ENCODE data around the gene DTX2.
A peak's percentile ranks its signal among the peaks of the same experiment; 100 is the strongest.
"Not testable (repeated sequence)": the region's sequence is repeated elsewhere in the genome, so short reads cannot be mapped to it uniquely, and the experiment has no call there.

Gene DTX2

GRCh38 chr7:76445577-76446008, 15.9 kb upstream of the DTX2 start:
- peak; percentile 52 for DNase-seq

DNA sequence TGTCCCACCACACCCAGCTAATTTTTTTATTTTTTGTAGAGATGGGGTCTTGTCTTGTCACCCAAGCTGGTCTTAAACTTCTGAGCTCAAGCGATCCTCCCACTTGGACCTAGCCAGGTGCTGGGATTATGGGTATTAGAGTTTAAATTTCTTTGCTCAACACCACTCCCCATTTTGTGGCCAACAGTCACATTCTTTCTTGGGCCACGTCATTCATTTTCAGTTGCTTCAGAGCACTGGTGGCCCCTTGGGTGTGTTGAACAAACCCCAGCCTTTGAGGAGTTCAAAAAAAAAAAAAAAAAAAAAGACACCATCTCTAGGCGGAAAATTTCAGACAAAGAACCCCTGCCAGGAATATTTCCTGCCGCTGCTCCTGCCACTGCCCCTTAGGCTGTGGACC, 4.5 kb upstream of the DTX2 start:
- not testable (repeated sequence) for DNase-seq

DNA sequence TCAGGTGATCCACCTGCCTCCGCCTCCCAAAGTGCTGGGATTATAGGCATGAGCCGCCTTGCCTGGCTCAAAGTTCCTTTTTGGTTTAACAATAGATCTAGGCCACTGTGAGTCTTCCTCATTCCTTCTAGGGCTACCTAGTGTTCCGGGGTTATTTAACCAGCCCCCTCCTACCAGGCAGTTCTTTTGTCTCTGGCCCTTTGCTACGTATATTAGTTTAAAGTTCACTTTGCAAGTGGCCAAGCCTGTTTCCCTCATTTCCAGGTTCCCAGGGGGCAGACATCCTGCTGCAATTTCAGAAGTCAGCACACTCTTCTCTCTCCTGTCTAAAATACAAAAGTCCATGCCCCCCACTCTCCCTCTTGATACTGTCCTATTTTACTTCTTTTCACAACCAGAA, 3.0 kb upstream of the DTX2 start:
- DNase-seq, result not testable (repeated sequence)

DNA sequence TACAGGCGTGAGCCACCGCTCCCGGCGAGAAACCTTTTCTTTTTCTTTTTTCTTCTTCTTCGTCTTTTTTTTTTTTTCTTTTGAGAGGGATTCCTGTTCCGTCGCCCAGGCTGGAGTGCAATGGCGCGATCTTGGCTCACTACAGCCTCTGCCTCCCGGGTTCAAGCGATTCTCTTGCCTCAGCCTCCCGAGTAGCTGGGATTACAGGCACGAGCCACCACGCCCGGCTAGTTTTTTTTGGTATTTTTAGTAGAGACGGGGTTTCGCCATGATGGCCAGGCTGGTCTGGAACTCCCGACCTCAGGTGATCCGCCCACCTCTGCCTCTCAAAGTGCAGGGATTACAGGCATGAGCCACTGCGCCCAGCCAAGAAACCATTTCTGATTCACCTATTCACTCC, 742 bp upstream of the DTX2 start:
- DNase-seq, result not testable (repeated sequence)

- not testable (repeated sequence) for DNase-seq
Measured at GRCh38 chr7:76462271-76462882, 868 bp downstream of the DTX2 start.

- DNase-seq, result not testable (repeated sequence)
Measured at GRCh38 chr7:76464959-76465358, 3.5 kb downstream of the DTX2 start.

DNA sequence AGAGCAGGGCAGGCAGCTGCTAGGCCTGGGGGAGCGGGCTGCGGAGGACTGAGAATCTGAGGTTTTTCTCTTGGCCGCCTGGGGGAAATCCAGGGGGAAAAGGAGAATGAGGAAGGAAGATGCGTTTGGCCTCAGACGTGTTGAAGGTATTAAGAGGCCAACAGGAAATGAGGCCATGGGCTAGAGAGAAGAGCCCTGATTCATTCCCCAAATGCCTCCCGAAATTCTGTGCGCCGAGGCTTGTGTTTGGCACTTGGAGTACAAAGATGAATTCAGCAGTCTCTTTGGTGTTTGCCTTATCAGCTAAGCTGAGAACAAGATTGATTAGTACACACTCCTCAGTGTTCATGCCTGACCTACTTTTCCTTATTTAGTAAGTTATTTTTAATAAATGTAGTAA, 4.4 kb downstream of the DTX2 start:
- DNase-seq, result not testable (repeated sequence)

DNA sequence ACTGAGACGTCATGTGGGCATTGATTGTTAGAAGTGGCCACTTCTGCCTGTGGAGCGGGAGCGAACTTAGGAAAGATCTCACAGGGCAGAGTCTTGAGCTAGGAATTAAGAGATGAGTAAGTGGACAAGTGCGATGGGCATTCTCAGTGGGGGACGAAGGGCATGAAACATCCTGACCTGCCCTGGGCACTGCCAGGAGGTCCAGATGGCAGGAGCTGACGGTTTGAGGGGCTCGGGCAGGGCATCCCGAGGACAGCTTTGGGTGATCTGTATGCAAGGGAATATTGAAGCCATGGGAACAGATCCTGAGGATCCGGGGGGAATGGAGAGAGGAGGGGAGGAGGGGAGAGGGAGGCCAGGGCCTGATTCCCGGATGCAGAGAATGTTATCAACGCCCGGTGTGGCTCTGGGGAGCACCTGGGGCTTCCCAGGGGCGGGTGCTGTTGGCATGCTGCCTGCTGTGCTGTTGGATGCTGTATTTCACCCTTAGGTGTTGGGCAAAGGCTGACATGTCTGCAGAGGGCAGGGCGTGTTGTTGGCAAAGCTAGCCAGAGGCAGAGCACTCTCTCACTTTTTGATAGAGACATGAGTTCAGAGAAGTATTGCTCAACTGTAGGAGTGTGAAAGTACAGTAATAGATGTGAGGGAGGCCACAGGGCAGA, 6.4 kb downstream of the DTX2 start:
- not testable (repeated sequence) for DNase-seq

DNA sequence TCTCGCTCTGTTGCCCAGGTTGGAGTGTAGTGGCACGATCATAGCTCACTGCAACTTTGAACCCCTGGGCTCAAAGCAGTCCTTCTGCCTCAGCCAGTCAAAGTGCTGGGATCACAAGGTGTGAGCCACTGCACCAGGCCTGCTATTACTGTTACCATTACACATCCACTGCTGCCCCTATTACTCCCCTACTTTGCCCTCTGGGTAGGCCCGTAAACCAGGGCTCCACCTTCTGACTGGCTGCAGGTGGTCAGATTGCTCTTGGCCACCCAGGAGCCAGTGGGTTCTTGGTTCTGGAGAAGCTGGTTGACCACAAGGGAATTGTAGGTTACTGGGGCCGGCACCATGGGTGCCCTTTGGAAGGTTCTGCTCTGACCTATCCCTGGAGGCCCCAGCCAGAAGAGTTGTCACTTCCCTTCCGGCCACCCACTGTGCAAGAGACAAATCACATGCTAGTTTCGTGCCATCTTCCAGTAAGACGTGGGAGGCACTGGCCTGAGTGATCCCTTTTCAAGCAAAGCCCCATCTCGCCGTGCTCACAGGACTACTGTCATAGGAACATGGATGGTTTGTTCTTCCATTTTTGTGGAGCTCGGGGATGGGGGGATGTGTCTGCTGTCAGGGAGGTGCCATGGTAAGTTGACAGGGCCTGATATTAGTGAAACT, 10.2 kb downstream of the DTX2 start:
- DNase-seq, result not testable (repeated sequence)

DNA sequence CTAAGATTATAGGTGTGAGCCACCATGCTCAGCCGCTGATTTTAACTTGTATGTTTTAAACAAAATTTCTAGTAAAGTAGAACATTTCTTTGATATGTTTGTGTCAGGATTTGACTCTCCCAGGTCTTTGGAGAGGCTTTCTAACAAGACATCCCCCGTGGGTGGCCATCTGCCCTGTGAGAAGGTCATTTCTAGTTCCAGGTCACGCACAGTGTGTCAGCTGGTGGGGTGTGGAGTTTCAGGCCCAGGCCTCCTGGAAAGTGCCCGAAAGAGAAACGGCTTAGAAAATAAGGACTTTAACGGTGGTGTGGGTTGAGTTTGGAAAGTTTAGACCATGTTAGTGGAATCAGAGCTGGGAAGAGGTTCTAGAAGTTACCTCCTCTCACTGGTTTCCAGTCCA, 11.6 kb downstream of the DTX2 start:
- not testable (repeated sequence) for DNase-seq

GRCh38 chr7:76476280-76476679, 14.8 kb downstream of the DTX2 start:
- DNase-seq, result not testable (repeated sequence)

- DNase-seq, result not testable (repeated sequence)
Measured at GRCh38 chr7:76476742-76477474, 15.4 kb downstream of the DTX2 start.

- not testable (repeated sequence) for DNase-seq
Measured at GRCh38 chr7:76479628-76480027, 18.1 kb downstream of the DTX2 start.

- DNase-seq, result not testable (repeated sequence)
Measured at GRCh38 chr7:76480403-76481253, 19.1 kb downstream of the DTX2 start.

DNA sequence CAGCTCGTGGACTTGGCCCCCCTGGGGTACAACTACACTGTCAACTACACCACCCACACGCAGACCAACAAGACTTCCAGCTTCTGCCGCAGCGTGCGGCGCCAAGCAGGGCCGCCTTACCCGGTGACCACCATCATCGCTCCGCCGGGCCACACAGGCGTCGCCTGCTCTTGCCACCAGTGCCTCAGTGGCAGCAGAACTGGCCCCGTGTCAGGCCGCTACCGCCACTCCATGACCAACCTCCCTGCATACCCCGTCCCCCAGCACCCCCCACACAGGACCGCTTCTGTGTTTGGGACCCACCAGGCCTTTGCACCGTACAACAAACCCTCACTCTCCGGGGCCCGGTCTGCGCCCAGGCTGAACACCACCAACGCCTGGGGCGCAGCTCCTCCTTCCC, 21.2 kb downstream of the DTX2 start:
- not testable (repeated sequence) for DNase-seq

DNA sequence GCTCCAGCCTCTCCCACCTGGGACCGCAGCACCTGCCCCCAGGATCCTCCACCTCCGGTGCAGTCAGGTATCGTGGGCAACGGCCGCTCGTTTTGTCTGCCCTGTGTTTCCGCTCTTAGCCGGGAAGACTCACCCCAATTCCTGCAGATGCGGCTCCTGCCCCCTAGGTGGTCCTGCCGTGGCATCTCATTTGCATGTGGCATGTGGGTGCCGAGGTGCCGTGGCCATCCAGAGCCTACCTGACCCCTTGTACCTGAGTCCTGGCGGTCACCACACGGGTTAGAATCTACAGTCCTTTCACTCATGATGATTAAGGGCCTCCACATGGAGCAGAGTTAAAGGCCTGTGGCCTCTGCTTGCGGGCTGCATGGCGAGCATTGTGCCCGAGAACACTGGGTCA, 21.6 kb downstream of the DTX2 start:
- not testable (repeated sequence) for DNase-seq

DNA sequence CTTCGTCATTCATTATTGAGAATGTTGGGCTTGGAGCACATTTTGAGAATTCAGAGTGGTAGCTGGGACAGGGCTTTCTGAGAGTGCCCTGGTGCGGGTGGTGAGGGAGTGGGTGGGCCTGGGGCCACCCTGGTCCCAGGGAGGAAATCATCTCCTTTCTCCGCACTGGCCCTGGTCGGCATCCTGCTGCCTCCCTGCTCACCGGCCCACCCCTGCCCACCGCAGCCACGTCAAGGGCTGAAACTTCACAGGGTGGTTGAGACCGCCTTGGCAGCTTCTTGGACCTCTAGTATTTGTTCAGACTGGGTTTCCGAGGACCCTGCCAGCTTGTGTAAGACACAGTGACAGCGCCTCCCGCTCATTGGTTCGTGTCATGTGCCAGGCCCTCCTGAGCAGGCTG, 22.9 kb downstream of the DTX2 start:
- DNase-seq, result not testable (repeated sequence)

- not testable (repeated sequence) for DNase-seq
Measured at GRCh38 chr7:76485822-76486610, 24.5 kb downstream of the DTX2 start.

- peak; percentile 36 for DNase-seq
Measured at GRCh38 chr7:76486618-76487017, 25.1 kb downstream of the DTX2 start.

GRCh38 chr7:76487969-76488368, 26.5 kb downstream of the DTX2 start:
- not testable (repeated sequence) for DNase-seq

DNA sequence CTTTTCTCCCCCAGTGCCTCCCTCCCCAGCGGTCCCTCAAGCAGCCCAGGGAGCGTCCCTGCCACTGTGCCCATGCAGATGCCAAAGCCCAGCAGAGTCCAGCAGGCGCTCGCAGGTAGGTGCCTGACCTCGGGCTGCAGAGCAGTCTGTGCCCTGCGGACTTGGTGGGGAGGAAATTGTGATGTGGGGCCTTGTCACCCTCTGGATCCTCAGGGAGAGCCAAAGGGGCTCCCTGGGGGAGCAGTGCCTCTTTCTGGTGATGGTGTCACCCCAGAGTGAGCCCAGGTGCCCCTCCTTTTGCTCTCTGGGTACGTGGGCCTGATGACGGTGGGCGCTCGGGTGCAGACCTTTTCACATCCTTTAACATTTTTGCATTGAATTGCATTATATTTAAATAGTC, 30.6 kb downstream of the DTX2 start:
- not testable (repeated sequence) for DNase-seq
